Type B pancreatic cell (in vitro differentiated cells): ENCODE results near the gene PLCL1. TPM values are rescaled to one million over a fixed set of nuclear protein-coding genes. Genes with fewer than 3 reads are reported as not detected.

ENCODE experiments used
- DNase-seq: peaks from one replicate; pipeline ENCODE4 v3.0.0; 2021; ENCODE audit warnings: mixed read lengths; ENCODE audit not compliant: unreplicated experiment; ENCODE audit errors: extremely low spot score
- H3K27ac Mint-ChIP-seq: 2 replicates; pipeline ENCODE4 v1.8.0; 2021; ENCODE audit warnings: mild to moderate bottlenecking, mixed read lengths
- H3K27me3 Mint-ChIP-seq: 2 replicates; pipeline ENCODE4 v1.8.0; 2021; ENCODE audit warnings: mixed read lengths
- H3K36me3 Mint-ChIP-seq: 2 replicates; pipeline ENCODE4 v1.8.0; 2021; ENCODE audit warnings: mixed read lengths
- H3K4me1 Mint-ChIP-seq: one replicate; pipeline ENCODE4 v1.8.0; 2021; ENCODE audit warnings: mixed read lengths; ENCODE audit not compliant: unreplicated experiment
- H3K4me3 Mint-ChIP-seq: 2 replicates; pipeline ENCODE4 v1.8.0; 2021; ENCODE audit warnings: mild to moderate bottlenecking, mixed read lengths
- H3K9me3 Mint-ChIP-seq: 2 replicates; pipeline ENCODE4 v1.8.0; 2021; ENCODE audit warnings: mixed read lengths
- CTCF ChIP-seq: fragments of 200-600 bp; sonication (generic); conservative IDR thresholded peaks from 2 replicates; pipeline ENCODE4 v1.5.0; 2021; ENCODE audit warnings: antibody characterized with exemption, mild to moderate bottlenecking
- total RNA-seq: library from RNA; stranded (reverse); gene quantifications from 2 replicates; pipeline ENCODE4 v1.2.1, GENCODE V29; 2021; ENCODE audit warnings: low replicate concordance

The PLCL1 gene
- total RNA-seq, 1 donor from 2014 or later, result 4.4 TPM

GRCh38 chr2:198056836-198057235 is 252.4 kb downstream of the PLCL1 start:
- no peak overlapping the region for H3K4me3 Mint-ChIP-seq
- no peaks in the 10 kb centered on the region for H3K36me3 Mint-ChIP-seq
- H3K4me1 Mint-ChIP-seq, result no peaks in the 10 kb centered on the region
- H3K27ac Mint-ChIP-seq, result no peak overlapping the region
- DNase-seq, result no peak
- H3K9me3 Mint-ChIP-seq, result no peaks in the 10 kb centered on the region
- TF ChIP-seq CTCF, result no peak
- peaks cover 3% of the 10 kb centered on the region for H3K27me3 Mint-ChIP-seq

GRCh38 chr2:198059800-198060199 is 255.4 kb downstream of the PLCL1 start:
- Mint-ChIP-seq H3K9me3 (no peaks in the 10 kb centered on the region), H3K27me3 (peaks cover 3% of the 10 kb centered on the region), H3K36me3 (no peaks in the 10 kb centered on the region), H3K4me1 (peaks cover 9% of the 10 kb centered on the region), H3K27ac (no peak overlapping the region), H3K4me3 (no peak overlapping the region)
- DNase-seq, result no peak
- no peak for TF ChIP-seq CTCF

- no peaks in the 10 kb centered on the region for H3K9me3 Mint-ChIP-seq
- H3K36me3 Mint-ChIP-seq, result no peaks in the 10 kb centered on the region
- no peak overlapping the region for H3K27ac Mint-ChIP-seq
- peaks cover 3% of the 10 kb centered on the region for H3K27me3 Mint-ChIP-seq
- H3K4me1 Mint-ChIP-seq, result peaks cover 9% of the 10 kb centered on the region
- DNase-seq, result no peak
- TF ChIP-seq CTCF, result no peak
- no peak overlapping the region for H3K4me3 Mint-ChIP-seq
Observed at GRCh38 chr2:198060277-198060676, 255.9 kb downstream of the PLCL1 start.

- Mint-ChIP-seq H3K27me3 (peaks cover 3% of the 10 kb centered on the region), H3K27ac (no peak overlapping the region)
Observed at GRCh38 chr2:198062826-198063225, 258.4 kb downstream of the PLCL1 start.

GRCh38 chr2:198063242-198063641 is 258.8 kb downstream of the PLCL1 start:
- H3K27ac Mint-ChIP-seq, result no peak overlapping the region
- H3K4me1 Mint-ChIP-seq, result peaks cover 9% of the 10 kb centered on the region
- H3K27me3 Mint-ChIP-seq, result peaks cover 3% of the 10 kb centered on the region
- no peak for DNase-seq
- no peak for TF ChIP-seq CTCF
- no peaks in the 10 kb centered on the region for H3K36me3 Mint-ChIP-seq
- no peaks in the 10 kb centered on the region for H3K9me3 Mint-ChIP-seq
- H3K4me3 Mint-ChIP-seq, result no peak overlapping the region

More at GRCh38 chr2:198062826-198063225, 258.4 kb downstream of the PLCL1 start:
- H3K4me1 Mint-ChIP-seq, result peaks cover 9% of the 10 kb centered on the region
- no peaks in the 10 kb centered on the region for H3K36me3 Mint-ChIP-seq
- H3K9me3 Mint-ChIP-seq, result no peaks in the 10 kb centered on the region
- H3K4me3 Mint-ChIP-seq, result no peak overlapping the region
- no peak for DNase-seq
- no peak for TF ChIP-seq CTCF

GRCh38 chr2:198065322-198065721 is 260.9 kb downstream of the PLCL1 start:
- Mint-ChIP-seq H3K9me3 (no peaks in the 10 kb centered on the region), H3K27me3 (no peaks in the 10 kb centered on the region), H3K4me3 (no peak overlapping the region), H3K4me1 (peaks cover 9% of the 10 kb centered on the region), H3K27ac (no peak overlapping the region), H3K36me3 (no peaks in the 10 kb centered on the region)
- no peak for TF ChIP-seq CTCF
- DNase-seq, result no peak
